BJ (cell line): ENCODE measurements around the gene SINHCAF. TPM values are rescaled to one million over a fixed set of nuclear protein-coding genes. Genes with fewer than 3 reads are reported as not detected.
"Not testable (repeated sequence)": the region's sequence is repeated elsewhere in the genome, so short reads cannot be mapped to it uniquely, and the experiment has no call there.

Source experiments
- CTCF ChIA-PET: fragments of 350-600 bp; formaldehyde crosslinking; extraction: SDS; loops from one replicate; lab custom pipeline; 2021; ENCODE audit warnings: antibody characterized with exemption, inconsistent platforms; lab: Yijun Ruan, JAX
- POLR2A ChIA-PET: fragments of 300-600 bp; sonication (Branson Sonifier 250); formaldehyde crosslinking; extraction: SDS; loops from one replicate; lab custom pipeline; 2021; ENCODE audit warnings: antibody characterized with exemption; lab: Charles Lee
- DNase-seq: peaks from one replicate; pipeline ENCODE4 v3.0.0-alpha.2; 2011; ENCODE audit warnings: low read depth
- H3K27me3 ChIP-seq: 2 replicates; pipeline ENCODE4 v1.6.0; 2011; ENCODE audit warnings: low read length; ENCODE audit not compliant: control insufficient read depth, insufficient read depth
- H3K36me3 ChIP-seq: 2 replicates; pipeline ENCODE4 v1.5.1; 2011; ENCODE audit warnings: low read length; ENCODE audit not compliant: control insufficient read depth, insufficient read depth
- H3K4me3 ChIP-seq: 2 replicates; pipeline ENCODE4 v1.5.1; 2011; ENCODE audit warnings: low read depth, mild to moderate bottlenecking, control low read depth, low read length
- CTCF ChIP-seq: IDR thresholded peaks from 2 replicates; pipeline ENCODE4 v1.5.1; 2011; ENCODE audit warnings: low read depth, mild to moderate bottlenecking, control low read depth, inconsistent platforms, low read length, moderate library complexity; ENCODE audit not compliant: insufficient read depth
- polyA plus RNA-seq: library from polyadenylated mRNA; depleted of rRNA; stranded (reverse); fragments of >200 nt; gene quantifications from 2 replicates; pipeline ENCODE4 v1.2.3, GENCODE V29; 2011

Gene SINHCAF
- polyA plus RNA-seq, 1 experiment, result 6.6 TPM

GRCh38 chr12:31238764-31239387, 87.1 kb downstream of the SINHCAF start:
- TF ChIP-seq CTCF, result peak; percentile 78
- DNase-seq, result no peak
- no peak overlapping the region for H3K4me3 ChIP-seq
- no peaks in the 10 kb centered on the region for H3K36me3 ChIP-seq
- H3K27me3 ChIP-seq, result peaks cover 9% of the 10 kb centered on the region
- ChIA-PET CTCF (interaction anchor here (0.8 to 9.0 kb wide), 16 partner anchors 9 to 393 kb away, joined by 3 to 82 read pairs (median 4); no protein-coding TSS in a partner anchor), POLR2A (no interaction called here)

GRCh38 chr12:31238333-31238732, 87.6 kb downstream of the SINHCAF start:
- POLR2A ChIA-PET, H3K4me3 ChIP-seq, H3K36me3 ChIP-seq, DNase-seq: not testable (repeated sequence)
- peaks cover 12% of the 10 kb centered on the region for H3K27me3 ChIP-seq
- CTCF ChIA-PET, result interaction anchor here (0.5 to 9.0 kb wide), 16 partner anchors 9 to 392 kb away, joined by 3 to 82 read pairs (median 4); no protein-coding TSS in a partner anchor

DNA sequence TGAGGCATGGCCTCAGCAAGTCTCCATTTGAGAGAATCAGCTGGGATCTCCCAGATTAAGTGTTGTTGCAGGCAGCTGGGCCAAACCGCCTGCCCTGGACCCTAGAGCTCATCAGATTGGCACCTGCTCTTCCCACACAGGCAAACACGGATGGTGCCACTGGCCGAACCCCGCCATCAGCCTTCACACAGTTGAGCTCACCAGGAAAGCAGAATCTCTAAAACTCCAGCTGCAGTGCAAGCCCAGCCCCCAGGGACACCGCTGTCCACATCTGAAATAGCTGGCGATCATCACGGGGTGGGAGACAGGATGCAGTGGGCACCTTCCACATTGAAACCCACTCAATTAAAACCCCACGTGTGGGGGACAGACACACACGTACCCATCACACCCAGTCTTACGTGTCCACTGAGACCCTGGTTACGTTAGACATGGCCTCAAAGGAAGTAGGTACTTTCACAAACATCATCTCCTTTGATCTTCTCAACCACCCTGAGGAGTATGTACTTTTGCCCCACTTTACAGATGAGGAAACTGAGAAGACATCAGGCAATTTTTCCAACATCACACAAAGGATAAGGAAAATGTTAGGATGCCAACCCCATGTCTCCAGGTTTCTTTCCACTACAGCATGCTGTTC, 88.8 kb downstream of the SINHCAF start:
- CTCF ChIA-PET, result interaction anchor here (0.6 to 9.0 kb wide), 9 partner anchors 14 to 391 kb away, joined by 3 to 82 read pairs (median 5); no protein-coding TSS in a partner anchor

DNA sequence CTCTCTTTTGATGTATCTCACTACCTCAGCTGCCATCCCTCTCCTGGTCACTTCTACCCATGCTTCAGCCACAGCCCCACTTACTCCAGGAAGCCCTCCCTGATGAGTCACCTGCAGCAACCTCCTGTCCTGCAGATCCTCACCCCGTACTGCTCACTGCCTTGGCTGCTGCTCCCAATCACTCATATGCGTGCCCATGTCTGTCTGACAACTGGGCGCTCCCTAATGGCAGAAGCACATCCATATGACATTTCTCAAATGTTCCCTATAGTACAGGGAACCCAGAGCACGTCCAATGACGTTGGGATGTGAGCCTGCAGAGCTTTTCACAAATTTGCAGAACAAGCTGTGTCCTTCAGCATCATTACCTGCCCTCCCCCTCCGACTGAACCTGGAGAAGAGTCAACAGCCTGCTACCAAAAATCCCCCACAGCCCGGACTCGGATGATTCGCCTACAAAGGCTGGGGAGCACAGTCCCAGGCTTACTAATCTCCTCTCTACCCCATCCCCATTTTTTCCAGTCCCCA, 90.0 kb downstream of the SINHCAF start:
- POLR2A ChIA-PET, result no interaction called here

More for the DNA sequence above, 88.8 kb downstream of the SINHCAF start:
- POLR2A ChIA-PET, result interaction anchor here (0.6 kb wide), 1 partner anchor 472 kb away, joined by 3 read pairs; no protein-coding TSS in a partner anchor
- no peak for DNase-seq
- Histone ChIP-seq H3K4me3 (no peak overlapping the region), H3K27me3 (peaks cover 14% of the 10 kb centered on the region), H3K36me3 (no peaks in the 10 kb centered on the region)
- TF ChIP-seq CTCF, result no peak

More for the DNA sequence above, 90.0 kb downstream of the SINHCAF start:
- no peak for DNase-seq
- CTCF ChIA-PET, result interaction anchor here (0.7 to 9.0 kb wide), 9 partner anchors 9 to 390 kb away, joined by 3 to 82 read pairs (median 5); no protein-coding TSS in a partner anchor
- no peak for TF ChIP-seq CTCF
- no peak overlapping the region for H3K4me3 ChIP-seq
- H3K36me3 ChIP-seq, result no peaks in the 10 kb centered on the region
- H3K27me3 ChIP-seq, result peaks cover 14% of the 10 kb centered on the region
